AG09309 (cell line): ENCODE data around the gene ZNF446.
"Not testable (repeated sequence)": the region's sequence is repeated elsewhere in the genome, so short reads cannot be mapped to it uniquely, and the experiment has no call there.

Experiments
- DNase-seq: peaks from one replicate; pipeline ENCODE4 v3.0.0-alpha.2; 2010; ENCODE audit warnings: low read depth
- H3K4me3 ChIP-seq: 2 replicates; pipeline ENCODE4 v1.5.1; 2011; ENCODE audit warnings: mild to moderate bottlenecking, low read depth, low read length, moderate library complexity; ENCODE audit not compliant: control insufficient read depth
- CTCF ChIP-seq: IDR thresholded peaks from 2 replicates; pipeline ENCODE4 v1.5.1; 2011; ENCODE audit warnings: mild to moderate bottlenecking, low read depth, low read length, inconsistent platforms; ENCODE audit not compliant: insufficient read depth, control insufficient read depth; ENCODE audit errors: missing control alignments

Gene ZNF446

GRCh38 chr19:58479303-58479702 is 3.2 kb downstream of the ZNF446 start:
- TF ChIP-seq CTCF: no peak
- no peak overlapping the region for H3K4me3 ChIP-seq
- DNase-seq: no peak

- no peak overlapping the region for H3K4me3 ChIP-seq
- DNase-seq: no peak
- TF ChIP-seq CTCF: no peak
Observed at GRCh38 chr19:58479736-58480480, 3.8 kb downstream of the ZNF446 start.

GRCh38 chr19:58480481-58480830 is 4.3 kb downstream of the ZNF446 start:
- TF ChIP-seq CTCF: no peak
- H3K4me3 ChIP-seq: no peak overlapping the region
- DNase-seq: no peak

GRCh38 chr19:58480831-58481230 is 4.7 kb downstream of the ZNF446 start:
- DNase-seq: no peak
- TF ChIP-seq CTCF: no peak
- no peak overlapping the region for H3K4me3 ChIP-seq

GRCh38 chr19:58482372-58482771 is 6.2 kb downstream of the ZNF446 start:
- no peak for TF ChIP-seq CTCF
- DNase-seq: no peak
- no peak overlapping the region for H3K4me3 ChIP-seq

GRCh38 chr19:58483776-58484175 is 7.6 kb downstream of the ZNF446 start:
- no peak for TF ChIP-seq CTCF
- no peak overlapping the region for H3K4me3 ChIP-seq
- DNase-seq: no peak

- DNase-seq, H3K4me3 ChIP-seq: not testable (repeated sequence)
Observed at GRCh38 chr19:58484349-58484748, 8.2 kb downstream of the ZNF446 start.
